IMR-90 (cell line): ENCODE results near the gene RPL21. TPM values are rescaled to one million over a fixed set of nuclear protein-coding genes. Genes with fewer than 3 reads are reported as not detected.

Experiments used
- ATAC-seq: fragments of 200-7000 bp; cut with Tn5 transposase; 2 replicates; pipeline ENCODE4 v1.9.1; 2020; ENCODE audit warnings: low read depth, mild to moderate bottlenecking, moderate library complexity
- BruUV-seq: library from RNA; stranded (reverse); fragments of 400-500 nt; replicated peaks from 2 replicates; lab custom pipeline; 2021; lab: Mats Ljungman, UMichigan
- CTCF ChIA-PET: fragments of 300-600 bp; formaldehyde crosslinking; extraction: SDS; loops from one replicate; lab custom pipeline; 2021; ENCODE audit warnings: antibody characterized with exemption; lab: Yijun Ruan, JAX
- POLR2A ChIA-PET: fragments of 300-600 bp; sonication (Branson Sonifier 250); formaldehyde crosslinking; loops from one replicate; lab custom pipeline; 2022; ENCODE audit warnings: antibody characterized with exemption; ENCODE audit not compliant: unreplicated experiment; lab: Charles Lee
- DNase-seq: peaks from one replicate; pipeline ENCODE4 v3.0.0; 2013
- H2AFZ ChIP-seq: replicated peaks from 2 replicates; pipeline ENCODE3; 2013; ENCODE audit warnings: low read length, mild to moderate bottlenecking; ENCODE audit not compliant: poor library complexity
- H2AK5ac ChIP-seq: 2 replicates; pipeline ENCODE4 v1.6.1; 2013; ENCODE audit warnings: low read depth, low read length, inconsistent platforms
- H2AK9ac ChIP-seq: replicated peaks from 2 replicates; pipeline ENCODE3; 2013; ENCODE audit warnings: mild to moderate bottlenecking, low read depth, low read length, moderate library complexity; ENCODE audit not compliant: poor library complexity
- H2BK120ac ChIP-seq: 2 replicates; pipeline ENCODE4 v1.6.1; 2013; ENCODE audit warnings: low read depth, low read length, inconsistent platforms
- H2BK15ac ChIP-seq: 3 replicates; pipeline ENCODE4 v1.6.1; 2013; ENCODE audit warnings: low read depth, low read length, inconsistent platforms
- H2BK20ac ChIP-seq: 2 replicates; pipeline ENCODE4 v1.6.1; 2013; ENCODE audit warnings: low read depth, mild to moderate bottlenecking, inconsistent platforms, low read length, moderate library complexity
- H2BK5ac ChIP-seq: 2 replicates; pipeline ENCODE4 v1.6.1; 2013; ENCODE audit warnings: mild to moderate bottlenecking, low read depth, low read length, inconsistent platforms; ENCODE audit not compliant: poor library complexity, severe bottlenecking
- H3K14ac ChIP-seq: replicated peaks from 2 replicates; pipeline ENCODE4 v1.6.1; 2013; ENCODE audit warnings: low read depth, low read length, inconsistent platforms
- H3K18ac ChIP-seq: 2 replicates; pipeline ENCODE4 v1.6.1; 2013; ENCODE audit warnings: low read depth, low read length, control low read depth
- H3K23ac ChIP-seq: 2 replicates; pipeline ENCODE4 v1.6.1; 2013; ENCODE audit warnings: low read depth, low read length, inconsistent platforms
- H3K27ac ChIP-seq: 2 replicates; pipeline ENCODE4 v1.5.1; 2013; ENCODE audit warnings: mild to moderate bottlenecking, control low read depth, low read length; ENCODE audit not compliant: insufficient read depth
- H3K27me3 ChIP-seq: 2 replicates; pipeline ENCODE4 v1.6.1; 2013; ENCODE audit warnings: low read length; ENCODE audit not compliant: control insufficient read depth, insufficient read depth
- H3K36me3 ChIP-seq: 2 replicates; pipeline ENCODE4 v1.6.1; 2013; ENCODE audit warnings: low read length, mixed read lengths; ENCODE audit not compliant: control insufficient read depth, insufficient read depth
- H3K4ac ChIP-seq: 2 replicates; pipeline ENCODE4 v1.6.1; 2013; ENCODE audit warnings: low read depth, low read length, inconsistent platforms
- H3K4me1 ChIP-seq: 2 replicates; pipeline ENCODE4 v1.6.1; 2013; ENCODE audit warnings: low read length, mixed read lengths; ENCODE audit not compliant: control insufficient read depth, insufficient read depth
- H3K4me2 ChIP-seq: 2 replicates; pipeline ENCODE4 v1.6.1; 2013; ENCODE audit warnings: low read depth, mild to moderate bottlenecking, control low read depth, low read length, moderate library complexity
- H3K4me3 ChIP-seq: 2 replicates; pipeline ENCODE4 v1.5.1; 2013; ENCODE audit warnings: low read depth, mild to moderate bottlenecking, control low read depth, low read length, moderate library complexity; ENCODE audit not compliant: insufficient read depth
- H3K56ac ChIP-seq: 2 replicates; pipeline ENCODE4 v1.6.1; 2013; ENCODE audit warnings: low read length, inconsistent platforms; ENCODE audit not compliant: insufficient read depth; ENCODE audit errors: extremely low read depth
- H3K79me1 ChIP-seq, 2 experiments: 2 replicates each; pipeline ENCODE4 v1.6.1; 2013; ENCODE audit warnings: low read length in 2 of 2, inconsistent platforms in 1 of 2, low read depth in 1 of 2
- H3K9ac ChIP-seq: 2 replicates; pipeline ENCODE4 v1.6.1; 2013; ENCODE audit warnings: low read depth, low read length, control low read depth
- H3K9me1 ChIP-seq: 2 replicates; pipeline ENCODE4 v1.6.1; 2013; ENCODE audit warnings: low read length, inconsistent platforms; ENCODE audit not compliant: insufficient read depth
- H3K9me3 ChIP-seq: 2 replicates; pipeline ENCODE4 v1.6.1; 2013; ENCODE audit warnings: low read length; ENCODE audit not compliant: control insufficient read depth, insufficient read depth
- H4K20me1 ChIP-seq: 2 replicates; pipeline ENCODE4 v1.6.1; 2013; ENCODE audit warnings: low read length, inconsistent platforms; ENCODE audit not compliant: insufficient read depth
- H4K5ac ChIP-seq: 2 replicates; pipeline ENCODE4 v1.6.1; 2013; ENCODE audit warnings: mild to moderate bottlenecking, low read depth, low read length, control low read depth
- H4K8ac ChIP-seq, 2 experiments: 2 replicates each; pipeline ENCODE4 v1.6.1; 2013; ENCODE audit warnings: low read depth in 2 of 2, low read length in 2 of 2, control low read depth in 1 of 2, inconsistent platforms in 1 of 2
- H4K91ac ChIP-seq: 2 replicates; pipeline ENCODE4 v1.6.1; 2013; ENCODE audit warnings: low read depth, low read length, inconsistent platforms; ENCODE audit not compliant: insufficient read depth
- BHLHE40 ChIP-seq: fragments of 150-350 bp; IDR thresholded peaks from 2 replicates; pipeline ENCODE4 v1.6.1; 2016; ENCODE audit warnings: mild to moderate bottlenecking, low read depth, low read length
- CEBPB ChIP-seq: IDR thresholded peaks from 2 replicates; pipeline ENCODE4 v1.6.1; 2012; ENCODE audit warnings: low read depth, low read length, improper control_type of control experiment
- CHD1 ChIP-seq: IDR thresholded peaks from 2 replicates; pipeline ENCODE4 v1.6.1; 2012; ENCODE audit warnings: low read depth, low read length, improper control_type of control experiment
- FOS ChIP-seq: fragments of 150-350 bp; IDR thresholded peaks from 2 replicates; pipeline ENCODE4 v1.6.1; 2016; ENCODE audit warnings: low read depth, low read length
- MAFK ChIP-seq: IDR thresholded peaks from 2 replicates; pipeline ENCODE4 v1.6.1; 2012; ENCODE audit warnings: low read depth, low read length, improper control_type of control experiment
- MAZ ChIP-seq: IDR thresholded peaks from 2 replicates; pipeline ENCODE4 v1.6.1; 2012; ENCODE audit warnings: low read depth, mild to moderate bottlenecking, low read length, improper control_type of control experiment, moderate library complexity, borderline replicate concordance
- MXI1 ChIP-seq: IDR thresholded peaks from 2 replicates; pipeline ENCODE4 v1.6.1; 2012; ENCODE audit warnings: low read depth, mild to moderate bottlenecking, low read length, moderate library complexity, borderline replicate concordance
- NFE2L2 ChIP-seq: fragments of 150-350 bp; IDR thresholded peaks from 2 replicates; pipeline ENCODE4 v1.6.1; 2016; ENCODE audit warnings: low read depth, mild to moderate bottlenecking, low read length
- POLR2A ChIP-seq: IDR thresholded peaks from 2 replicates; pipeline ENCODE4 v1.6.1; 2012; ENCODE audit warnings: mild to moderate bottlenecking, low read depth, low read length
- RAD21 ChIP-seq: IDR thresholded peaks from 2 replicates; pipeline ENCODE4 v1.6.1; 2012; ENCODE audit warnings: low read length, improper control_type of control experiment
- RFX5 ChIP-seq: IDR thresholded peaks from 2 replicates; pipeline ENCODE4 v1.8.0; 2012; ENCODE audit warnings: low read depth, mild to moderate bottlenecking, low read length, moderate library complexity
- SMC3 ChIP-seq: fragments of 150-350 bp; IDR thresholded peaks from 2 replicates; pipeline ENCODE4 v1.6.1; 2016; ENCODE audit warnings: low read depth, mild to moderate bottlenecking, antibody characterized with exemption, low read length, moderate library complexity
- dilution Hi-C: fragments of 300-500 bp; cut with HindIII; formaldehyde crosslinking; loops from one replicate; pipeline ENCODE4 v1.14.3; 2018; ENCODE audit warnings: low sequenced_read_pairs; ENCODE audit not compliant: unreplicated experiment
- in situ Hi-C: fragments of 300-500 bp; cut with MboI; formaldehyde crosslinking; loops from 3 replicates; pipeline ENCODE4 v1.14.3; 2019; ENCODE audit warnings: low sequenced_read_pairs, inconsistent platforms, mixed read lengths
- intact Hi-C: fragments of 100-400 bp; cut with micrococcal nuclease; formaldehyde crosslinking; loops from 2 replicates; pipeline ENCODE4 v1.10.0; 2022
- polyA plus RNA-seq, 3 experiments: library from polyadenylated mRNA; depleted of rRNA; stranded (reverse); fragments of >200 nt; gene quantifications; 2 replicates each; pipeline ENCODE4 v1.2.3, GENCODE V29; 2012; ENCODE audit warnings: low replicate concordance in 1 of 3
- total RNA-seq: library from RNA; depleted of rRNA; stranded (reverse); fragments of >200 nt; gene quantifications from 2 replicates; pipeline ENCODE4 v1.2.3, GENCODE V29; 2012
- TF ChIP-seq, protein P1 (sequence below): fragments of 150-350 bp; IDR thresholded peaks from 2 replicates; pipeline ENCODE4 v1.6.1; 2016; ENCODE audit warnings: low read depth, mild to moderate bottlenecking, low read length, moderate library complexity, borderline replicate concordance
- TF ChIP-seq, protein P2 (sequence below): fragments of 150-350 bp; IDR thresholded peaks from 2 replicates; pipeline ENCODE4 v1.6.1; 2017; ENCODE audit warnings: mild to moderate bottlenecking, antibody characterized with exemption, low read length, low read depth
- TF ChIP-seq, protein P3 (sequence below): conservative IDR thresholded peaks from 2 replicates; pipeline ENCODE4 v1.5.1; 2012; ENCODE audit warnings: mild to moderate bottlenecking, low read depth, low read length, improper control_type of control experiment

RPL21 gene
- total and polyA plus RNA-seq, 2 of the 4 experiments (the other 2 are of a cell fraction) = 912 to 1,160 TPM

DNA sequence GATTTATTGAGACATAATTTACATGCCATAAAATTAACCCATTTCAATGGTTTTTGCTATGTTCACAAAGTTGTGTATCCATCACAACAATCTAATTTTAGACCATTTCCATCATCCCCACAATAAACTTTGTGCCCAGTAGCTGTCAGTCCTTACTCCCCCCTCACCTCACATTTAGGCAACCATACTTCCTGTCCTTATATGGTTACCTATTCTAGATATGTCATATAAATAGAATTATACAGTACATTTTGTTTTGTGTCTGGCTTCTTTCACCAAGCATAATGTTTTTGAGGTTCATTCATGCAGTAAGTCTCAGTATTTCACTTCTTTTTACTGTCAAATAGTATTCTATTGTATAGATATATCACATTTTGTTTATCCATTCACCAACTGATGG is 23.2 kb upstream of the RPL21 start:
- H2BK20ac ChIP-seq = no peak overlapping the region
- no peak for ATAC-seq
- no peak overlapping the region for H2BK120ac ChIP-seq
- H3K27ac ChIP-seq = no peak overlapping the region
- no peak overlapping the region for H2AFZ ChIP-seq
- no peak overlapping the region for H3K56ac ChIP-seq
- H3K9me3 ChIP-seq = peaks cover 4% of the 10 kb centered on the region
- TF ChIP-seq CHD1 (no peak), MAFK (no peak), BHLHE40 (no peak), RAD21 (no peak), MAZ (no peak), CEBPB (no peak), RFX5 (no peak), FOS (no peak), POLR2A (no peak), NFE2L2 (no peak), MXI1 (no peak), SMC3 (no peak)
- TF ChIP-seq, protein P1, sequence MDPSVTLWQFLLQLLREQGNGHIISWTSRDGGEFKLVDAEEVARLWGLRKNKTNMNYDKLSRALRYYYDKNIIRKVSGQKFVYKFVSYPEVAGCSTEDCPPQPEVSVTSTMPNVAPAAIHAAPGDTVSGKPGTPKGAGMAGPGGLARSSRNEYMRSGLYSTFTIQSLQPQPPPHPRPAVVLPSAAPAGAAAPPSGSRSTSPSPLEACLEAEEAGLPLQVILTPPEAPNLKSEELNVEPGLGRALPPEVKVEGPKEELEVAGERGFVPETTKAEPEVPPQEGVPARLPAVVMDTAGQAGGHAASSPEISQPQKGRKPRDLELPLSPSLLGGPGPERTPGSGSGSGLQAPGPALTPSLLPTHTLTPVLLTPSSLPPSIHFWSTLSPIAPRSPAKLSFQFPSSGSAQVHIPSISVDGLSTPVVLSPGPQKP = no peak
- TF ChIP-seq, protein P2, sequence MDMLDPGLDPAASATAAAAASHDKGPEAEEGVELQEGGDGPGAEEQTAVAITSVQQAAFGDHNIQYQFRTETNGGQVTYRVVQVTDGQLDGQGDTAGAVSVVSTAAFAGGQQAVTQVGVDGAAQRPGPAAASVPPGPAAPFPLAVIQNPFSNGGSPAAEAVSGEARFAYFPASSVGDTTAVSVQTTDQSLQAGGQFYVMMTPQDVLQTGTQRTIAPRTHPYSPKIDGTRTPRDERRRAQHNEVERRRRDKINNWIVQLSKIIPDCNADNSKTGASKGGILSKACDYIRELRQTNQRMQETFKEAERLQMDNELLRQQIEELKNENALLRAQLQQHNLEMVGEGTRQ = no peak
- TF ChIP-seq, protein P3, sequence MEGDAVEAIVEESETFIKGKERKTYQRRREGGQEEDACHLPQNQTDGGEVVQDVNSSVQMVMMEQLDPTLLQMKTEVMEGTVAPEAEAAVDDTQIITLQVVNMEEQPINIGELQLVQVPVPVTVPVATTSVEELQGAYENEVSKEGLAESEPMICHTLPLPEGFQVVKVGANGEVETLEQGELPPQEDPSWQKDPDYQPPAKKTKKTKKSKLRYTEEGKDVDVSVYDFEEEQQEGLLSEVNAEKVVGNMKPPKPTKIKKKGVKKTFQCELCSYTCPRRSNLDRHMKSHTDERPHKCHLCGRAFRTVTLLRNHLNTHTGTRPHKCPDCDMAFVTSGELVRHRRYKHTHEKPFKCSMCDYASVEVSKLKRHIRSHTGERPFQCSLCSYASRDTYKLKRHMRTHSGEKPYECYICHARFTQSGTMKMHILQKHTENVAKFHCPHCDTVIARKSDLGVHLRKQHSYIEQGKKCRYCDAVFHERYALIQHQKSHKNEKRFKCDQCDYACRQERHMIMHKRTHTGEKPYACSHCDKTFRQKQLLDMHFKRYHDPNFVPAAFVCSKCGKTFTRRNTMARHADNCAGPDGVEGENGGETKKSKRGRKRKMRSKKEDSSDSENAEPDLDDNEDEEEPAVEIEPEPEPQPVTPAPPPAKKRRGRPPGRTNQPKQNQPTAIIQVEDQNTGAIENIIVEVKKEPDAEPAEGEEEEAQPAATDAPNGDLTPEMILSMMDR = no peak
- H3K27me3 ChIP-seq = no peaks in the 10 kb centered on the region
- H3K4me2 ChIP-seq = no peak overlapping the region
- H3K14ac ChIP-seq = no peak overlapping the region
- H3K9me1 ChIP-seq = no peaks in the 10 kb centered on the region
- H2AK9ac ChIP-seq = no peak overlapping the region
- H4K5ac ChIP-seq = no peak overlapping the region
- H3K36me3 ChIP-seq = no peaks in the 10 kb centered on the region
- in situ Hi-C loops = no loop called here
- H2BK15ac ChIP-seq = no peak overlapping the region
- H3K18ac ChIP-seq = no peak overlapping the region
- POLR2A ChIA-PET = no interaction called here
- no peak for DNase-seq
- intact Hi-C loops = no loop called here
- H4K20me1 ChIP-seq = no peaks in the 10 kb centered on the region
- no TSS peak for BruUV-seq
- CTCF ChIA-PET = no interaction called here
- H3K4ac ChIP-seq = no peak overlapping the region
- H3K9ac ChIP-seq = no peak overlapping the region
- no peak overlapping the region for H3K4me3 ChIP-seq
- no peak overlapping the region for H2BK5ac ChIP-seq
- H3K79me1 ChIP-seq = no peaks in the 10 kb centered on the region
- dilution Hi-C loops = no loop called here
- H3K23ac ChIP-seq = no peak overlapping the region
- H2AK5ac ChIP-seq = no peak overlapping the region
- H3K4me1 ChIP-seq = no peaks in the 10 kb centered on the region
- H4K91ac ChIP-seq = no peak overlapping the region
- no peak overlapping the region for H4K8ac ChIP-seq
